ENCODE measurements around the gene CYP2D6. TPM values are rescaled to one million over a fixed set of nuclear protein-coding genes. Genes with fewer than 3 reads are reported as not detected.
A peak's percentile ranks its signal among the peaks of the same experiment; 100 is the strongest.
"Not testable (repeated sequence)": the region's sequence is repeated elsewhere in the genome, so short reads cannot be mapped to it uniquely, and the experiment has no call there.

Gene CYP2D6
- total RNA-seq, 2 donors from 2014 or later = 0.31 to 0.59 TPM

- DNase-seq; intact Hi-C loops (cut with DNase I); ATAC-seq: not testable (repeated sequence)
These were observed 9.5 kb upstream of the CYP2D6 start for GRCh38 chr22:42140153-42140552.

GRCh38 chr22:42139508-42139907 lies 8.9 kb upstream of the CYP2D6 start:
- intact Hi-C loops (cut with DNase I); ATAC-seq; DNase-seq: not testable (repeated sequence)

GRCh38 chr22:42138972-42139371 lies 8.4 kb upstream of the CYP2D6 start:
- no peak for DNase-seq
- intact Hi-C loops (cut with DNase I) = no loop called here
- no peak for ATAC-seq

- ATAC-seq = peak in 1 of 2 donors; percentile 10
- no peak for DNase-seq
- intact Hi-C loops (cut with DNase I) = no loop called here
These were observed 7.6 kb upstream of the CYP2D6 start for GRCh38 chr22:42138122-42138770.

GRCh38 chr22:42135688-42136087 lies 5.1 kb upstream of the CYP2D6 start:
- DNase-seq; intact Hi-C loops (cut with DNase I); ATAC-seq: not testable (repeated sequence)

- intact Hi-C loops (cut with DNase I) = no loop called here
- ATAC-seq (no peak), DNase-seq (no peak)
These were observed 3.8 kb upstream of the CYP2D6 start for GRCh38 chr22:42134100-42135020.

- no peak for ATAC-seq
- intact Hi-C loops (cut with DNase I) = no loop called here
These were observed 1.8 kb upstream of the CYP2D6 start for GRCh38 chr22:42132457-42132856.

GRCh38 chr22:42131562-42131961 lies 952 bp upstream of the CYP2D6 start:
- DNase-seq (no peak), ATAC-seq (no peak)
- intact Hi-C loops (cut with DNase I) = no loop called here

More at GRCh38 chr22:42132457-42132856, 1.8 kb upstream of the CYP2D6 start:
- no peak for DNase-seq

- intact Hi-C loops (cut with DNase I); DNase-seq: not testable (repeated sequence)
- ATAC-seq = peak in 1 of 2 donors; percentile 22
These were observed 428 bp downstream of the CYP2D6 start for GRCh38 chr22:42130182-42130581.

- intact Hi-C loops (cut with DNase I); DNase-seq: not testable (repeated sequence)
- peak in 1 of 2 donors; percentile 18 for ATAC-seq
These were observed 1.6 kb downstream of the CYP2D6 start for GRCh38 chr22:42128776-42129694.

GRCh38 chr22:42128007-42128406 lies 2.6 kb downstream of the CYP2D6 start:
- ATAC-seq; intact Hi-C loops (cut with DNase I); DNase-seq: not testable (repeated sequence)

GRCh38 chr22:42127606-42128005 lies 3.0 kb downstream of the CYP2D6 start:
- intact Hi-C loops (cut with DNase I) = no loop called here
- ATAC-seq = no peak
- DNase-seq = no peak

GRCh38 chr22:42123529-42123928 lies 7.1 kb downstream of the CYP2D6 start:
- intact Hi-C loops (cut with DNase I); DNase-seq; ATAC-seq: not testable (repeated sequence)

- intact Hi-C loops (cut with DNase I); ATAC-seq; DNase-seq: not testable (repeated sequence)
These were observed 10.2 kb downstream of the CYP2D6 start for GRCh38 chr22:42120231-42121021.

GRCh38 chr22:42116848-42117424 lies 13.7 kb downstream of the CYP2D6 start:
- ATAC-seq = peak in 1 of 2 donors; percentile 53
- intact Hi-C loops (cut with DNase I) = loop anchor here in 1 of 2 donors (10.0 kb wide), 1 partner anchor 152 kb away; the partner anchor contains the start of gene SEPTIN3
- DNase-seq = no peak

- DNase-seq, ATAC-seq: not testable (repeated sequence)
- intact Hi-C loops (cut with DNase I) = loop anchor here in 1 of 2 donors (10.0 kb wide), 1 partner anchor 151 kb away; the partner anchor contains the start of gene SEPTIN3
These were observed 15.2 kb downstream of the CYP2D6 start for GRCh38 chr22:42115420-42115830.

- intact Hi-C loops (cut with DNase I) = loop anchor here (5.0 to 10.0 kb wide), 2 partner anchors 147 to 150 kb away; partner anchors contain the start of gene SEPTIN3 (in 2 of the 2)
- no peak for DNase-seq
- peak in 1 of 2 donors; percentile 30 for ATAC-seq
These were observed 15.9 kb downstream of the CYP2D6 start for GRCh38 chr22:42114721-42115120.
